CD4-positive, CD25-positive, alpha-beta regulatory T cell (primary cell): ENCODE results near the gene PCDH18. TPM values are rescaled to one million over a fixed set of nuclear protein-coding genes. Genes with fewer than 3 reads are reported as not detected.
"Not testable (repeated sequence)": the region's sequence is repeated elsewhere in the genome, so short reads cannot be mapped to it uniquely, and the experiment has no call there.

ENCODE experiments used
- ATAC-seq, 2 donors: fragments of 150-1000 bp; cut with Tn5 transposase; one replicate each; pipeline ENCODE4 v1.10.0; 2021; ENCODE audit warnings: low read depth in 2 of 2, moderate number of reproducible peaks in 2 of 2, moderate library complexity in 1 of 2
- DNase-seq, 3 donors: peaks; one replicate each; pipeline versions ENCODE4 v3.0.0 to v3.0.0-alpha.2; 2012 to 2022; ENCODE audit warnings: mixed read lengths in 1 of 3
- H3K27ac ChIP-seq: one replicate; pipeline ENCODE4 v1.7.0; 2013; ENCODE audit warnings: mild to moderate bottlenecking, low read length; ENCODE audit not compliant: insufficient read depth, poor library complexity, severe bottlenecking
- H3K27me3 ChIP-seq: one replicate; pipeline ENCODE4 v1.7.0; 2013; ENCODE audit warnings: low read length; ENCODE audit not compliant: control insufficient read depth, insufficient read depth
- H3K36me3 ChIP-seq: one replicate; pipeline ENCODE4 v1.7.0; 2013; ENCODE audit warnings: mild to moderate bottlenecking, low read length, moderate library complexity; ENCODE audit not compliant: control insufficient read depth, insufficient read depth
- H3K4me1 ChIP-seq: 2 replicates; pipeline ENCODE4 v1.7.0; 2013; ENCODE audit warnings: mild to moderate bottlenecking, low read length; ENCODE audit not compliant: insufficient read depth, control insufficient read depth, poor library complexity, severe bottlenecking
- H3K4me3 ChIP-seq: one replicate; pipeline ENCODE4 v1.7.0; 2013; ENCODE audit warnings: low read depth, mild to moderate bottlenecking, low read length, moderate library complexity
- H3K9me3 ChIP-seq, 2 experiments: 1 replicate in 1 of 2; 2 replicates in 1 of 2; pipeline ENCODE4 v1.7.0; 2013; ENCODE audit warnings: low read length in 2 of 2, mild to moderate bottlenecking in 1 of 2, moderate library complexity in 1 of 2; ENCODE audit not compliant: control insufficient read depth in 2 of 2
- H3K27ac Mint-ChIP-seq, 3 donors: one replicate each; pipeline ENCODE4 v1.8.0; 2020 to 2022; ENCODE audit warnings: mild to moderate bottlenecking in 3 of 3, mixed read lengths in 3 of 3, moderate library complexity in 2 of 3
- H3K27me3 Mint-ChIP-seq: one replicate; pipeline ENCODE4 v1.8.0; 2022; ENCODE audit warnings: mild to moderate bottlenecking, mixed read lengths
- H3K36me3 Mint-ChIP-seq: one replicate; pipeline ENCODE4 v1.8.0; 2020; ENCODE audit warnings: mixed read lengths
- H3K4me1 Mint-ChIP-seq, 4 donors: one replicate each; pipeline ENCODE4 v1.8.0; 2020 to 2022; ENCODE audit warnings: mixed read lengths in 4 of 4, mild to moderate bottlenecking in 1 of 4
- H3K4me3 Mint-ChIP-seq, 4 donors: one replicate each; pipeline ENCODE4 v1.8.0; 2020 to 2022; ENCODE audit warnings: mild to moderate bottlenecking in 4 of 4, mixed read lengths in 4 of 4, moderate library complexity in 3 of 4
- H3K9me3 Mint-ChIP-seq, 7 donors: one replicate each; pipeline ENCODE4 v1.8.0; 2020 to 2022; ENCODE audit warnings: mixed read lengths in 7 of 7, mild to moderate bottlenecking in 3 of 7, moderate library complexity in 2 of 7
- polyA plus RNA-seq, 4 donors: library from polyadenylated mRNA; unstranded; fragments of 300-500 nt; fragmentation: Illumina TruSeq; gene quantifications; one replicate each; pipeline ENCODE4 v1.2.3, GENCODE V29; 2021
- total RNA-seq: library from RNA; stranded (reverse); gene quantifications from one replicate; pipeline ENCODE4 v1.2.3, GENCODE V29; 2022

The PCDH18 gene
- total and polyA plus RNA-seq, 5 donors from 2014 or later = 0.25 TPM; not detected in 4

DNA sequence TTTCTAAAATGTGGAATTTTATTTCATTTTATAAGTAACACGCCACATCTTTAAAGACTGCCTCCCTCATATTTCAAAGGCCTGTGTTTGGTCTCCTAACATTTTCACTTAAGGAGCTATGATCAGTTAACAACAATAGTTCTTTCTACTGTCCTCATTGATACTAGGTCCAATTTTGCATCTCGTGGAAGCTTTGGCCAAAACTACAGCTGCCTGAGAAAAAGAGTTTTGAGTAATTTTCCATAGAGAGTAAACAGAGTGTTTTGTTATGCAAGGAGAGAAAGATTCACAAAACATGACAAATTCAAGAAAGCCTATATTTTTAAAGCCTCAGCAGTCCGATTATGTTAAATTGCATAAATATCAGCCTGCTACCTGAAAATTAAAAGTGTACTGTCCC lies 11.4 kb upstream of the PCDH18 start:
- Histone ChIP-seq H3K36me3 (no peaks in the 10 kb centered on the region), H3K9me3 (no peaks in the 10 kb centered on the region), H3K4me3 (no peak overlapping the region), H3K27ac (no peak overlapping the region), H3K4me1 (no peaks in the 10 kb centered on the region), H3K27me3 (no peaks in the 10 kb centered on the region)
- no peaks in the 10 kb centered on the region for H3K36me3 Mint-ChIP-seq
- H3K4me1 Mint-ChIP-seq = no peaks in the 10 kb centered on the region
- H3K27ac Mint-ChIP-seq = no peak overlapping the region
- no peak overlapping the region for H3K4me3 Mint-ChIP-seq
- H3K9me3 Mint-ChIP-seq = peaks cover 0 to 3% (median 2%) of the 10 kb centered on the region in 7 donors
- no peaks in the 10 kb centered on the region for H3K27me3 Mint-ChIP-seq
- ATAC-seq (no peak), DNase-seq (no peak)

DNA sequence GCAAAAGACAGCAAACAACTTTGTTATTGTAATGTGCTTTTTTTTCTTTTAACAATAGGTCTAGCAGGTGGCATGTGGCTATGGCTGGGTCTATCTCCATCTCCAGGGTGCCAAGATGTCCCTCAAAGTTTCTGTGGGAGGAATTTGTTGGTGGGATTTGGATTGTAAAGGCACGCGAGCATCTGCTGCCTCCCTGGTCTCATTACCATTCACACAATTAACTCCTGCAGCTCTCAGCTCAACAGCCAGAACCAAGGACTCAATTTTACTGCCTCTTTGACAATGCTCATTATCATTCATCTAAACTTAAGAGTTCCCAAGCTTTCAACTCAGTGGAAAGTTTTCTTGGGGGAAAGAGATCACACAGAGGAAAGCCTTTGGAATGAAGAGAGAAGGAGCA lies 10.9 kb upstream of the PCDH18 start:
- no peaks in the 10 kb centered on the region for H3K4me1 Mint-ChIP-seq
- no peaks in the 10 kb centered on the region for H3K9me3 ChIP-seq
- H3K27me3 Mint-ChIP-seq = no peaks in the 10 kb centered on the region
- no peak overlapping the region for H3K27ac ChIP-seq
- H3K27me3 ChIP-seq = no peaks in the 10 kb centered on the region
- peaks cover 0 to 3% (median 2%) of the 10 kb centered on the region in 7 donors for H3K9me3 Mint-ChIP-seq
- ATAC-seq = no peak
- no peaks in the 10 kb centered on the region for H3K36me3 ChIP-seq
- no peak overlapping the region for H3K4me3 ChIP-seq
- no peak for DNase-seq
- H3K27ac Mint-ChIP-seq = no peak overlapping the region
- no peak overlapping the region for H3K4me3 Mint-ChIP-seq
- H3K4me1 ChIP-seq = no peaks in the 10 kb centered on the region
- H3K36me3 Mint-ChIP-seq = no peaks in the 10 kb centered on the region

- no peak for DNase-seq
- Mint-ChIP-seq H3K9me3 (peaks cover 0 to 3% (median 0%) of the 10 kb centered on the region in 7 donors), H3K36me3 (no peaks in the 10 kb centered on the region), H3K4me1 (no peaks in the 10 kb centered on the region), H3K4me3 (no peak overlapping the region), H3K27ac (no peak overlapping the region), H3K27me3 (no peaks in the 10 kb centered on the region)
- Histone ChIP-seq H3K36me3 (no peaks in the 10 kb centered on the region), H3K4me1 (no peaks in the 10 kb centered on the region), H3K9me3 (no peaks in the 10 kb centered on the region), H3K27me3 (no peaks in the 10 kb centered on the region), H3K4me3 (no peak overlapping the region), H3K27ac (no peak overlapping the region)
- ATAC-seq = no peak
Observed at GRCh38 chr4:137541876-137542646, 9.8 kb upstream of the PCDH18 start.

DNA sequence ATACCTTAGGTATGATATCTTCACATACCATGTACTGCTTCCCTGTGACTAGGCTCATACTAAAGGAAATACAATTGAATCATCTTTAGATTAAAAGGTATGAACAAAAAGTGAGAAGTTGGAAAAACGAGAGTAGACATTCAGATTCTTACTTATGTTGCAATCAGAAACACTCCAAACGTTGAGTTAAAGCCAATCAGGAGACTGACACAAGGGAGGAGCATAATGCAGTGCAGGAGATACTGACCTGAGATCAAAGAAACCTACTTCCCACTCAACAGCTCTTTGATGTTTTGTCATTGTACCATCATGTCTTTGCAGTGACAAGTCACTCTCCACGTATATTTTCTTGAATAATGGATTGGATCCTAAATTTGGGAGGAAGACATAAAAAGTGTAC lies 8.9 kb upstream of the PCDH18 start:
- Histone ChIP-seq H3K4me1 (no peaks in the 10 kb centered on the region), H3K4me3 (no peak overlapping the region), H3K36me3 (no peaks in the 10 kb centered on the region), H3K27ac (no peak overlapping the region), H3K9me3 (no peaks in the 10 kb centered on the region), H3K27me3 (no peaks in the 10 kb centered on the region)
- no peaks in the 10 kb centered on the region for H3K36me3 Mint-ChIP-seq
- H3K4me1 Mint-ChIP-seq = no peaks in the 10 kb centered on the region
- no peak overlapping the region for H3K27ac Mint-ChIP-seq
- DNase-seq (no peak), ATAC-seq (no peak)
- peaks cover 0 to 5% (median under 1%) of the 10 kb centered on the region in 7 donors for H3K9me3 Mint-ChIP-seq
- H3K4me3 Mint-ChIP-seq = no peak overlapping the region
- H3K27me3 Mint-ChIP-seq = no peaks in the 10 kb centered on the region

- H3K27ac ChIP-seq = no peak overlapping the region
- Mint-ChIP-seq H3K27ac (no peak overlapping the region), H3K36me3 (no peaks in the 10 kb centered on the region), H3K4me1 (no peaks in the 10 kb centered on the region), H3K9me3 (peaks cover 0 to 5% (median 1%) of the 10 kb centered on the region in 7 donors), H3K4me3 (no peak overlapping the region), H3K27me3 (no peaks in the 10 kb centered on the region)
- ATAC-seq (no peak), DNase-seq (no peak)
- H3K36me3 ChIP-seq = no peaks in the 10 kb centered on the region
- no peaks in the 10 kb centered on the region for H3K9me3 ChIP-seq
- H3K27me3 ChIP-seq = no peaks in the 10 kb centered on the region
- H3K4me1 ChIP-seq = no peaks in the 10 kb centered on the region
- H3K4me3 ChIP-seq = no peak overlapping the region
Observed at GRCh38 chr4:137540356-137540755, 8.1 kb upstream of the PCDH18 start.

GRCh38 chr4:137538526-137538925 lies 6.2 kb upstream of the PCDH18 start:
- Mint-ChIP-seq H3K9me3 (peaks cover 0 to 5% (median 1%) of the 10 kb centered on the region in 7 donors), H3K27me3 (no peaks in the 10 kb centered on the region), H3K36me3 (no peaks in the 10 kb centered on the region), H3K4me3 (no peak overlapping the region), H3K27ac (no peak overlapping the region), H3K4me1 (peaks cover 0 to 6% (median 2%) of the 10 kb centered on the region in 4 donors)
- DNase-seq = no peak
- H3K36me3 ChIP-seq = no peaks in the 10 kb centered on the region
- no peaks in the 10 kb centered on the region for H3K4me1 ChIP-seq
- no peaks in the 10 kb centered on the region for H3K9me3 ChIP-seq
- no peak overlapping the region for H3K4me3 ChIP-seq
- no peaks in the 10 kb centered on the region for H3K27me3 ChIP-seq
- ATAC-seq = no peak
- no peak overlapping the region for H3K27ac ChIP-seq

GRCh38 chr4:137537807-137538206 lies 5.5 kb upstream of the PCDH18 start:
- H3K9me3 ChIP-seq, H3K4me1 ChIP-seq, H3K36me3 Mint-ChIP-seq, H3K4me3 ChIP-seq, H3K27ac ChIP-seq, H3K27me3 ChIP-seq, H3K27me3 Mint-ChIP-seq, H3K4me1 Mint-ChIP-seq, H3K36me3 ChIP-seq, H3K27ac Mint-ChIP-seq, H3K9me3 Mint-ChIP-seq, H3K4me3 Mint-ChIP-seq, ATAC-seq, DNase-seq: not testable (repeated sequence)
